Esophagus squamous epithelium (tissue), 4 donors: ENCODE data around the gene SUCLG2.

Experiments
- POLR2A ChIP-seq, 4 donors: fragments of 450-650 bp; IDR thresholded peaks; one replicate each; pipeline ENCODE4 v1.6.1; 2017; ENCODE audit warnings: antibody characterized with exemption in 4 of 4, mild to moderate bottlenecking in 4 of 4, moderate library complexity in 3 of 4
- TF ChIP-seq, protein P1 (sequence below), 6 experiments: fragments of 450-650 bp in 4 of 6; fragments of 200-600 bp in 2 of 6; sonication (generic) in 2 of 6; IDR thresholded peaks; one replicate each; pipeline ENCODE4 v1.5.1; 2016 to 2019; ENCODE audit warnings: antibody characterized with exemption in 6 of 6, mild to moderate bottlenecking in 4 of 6, moderate library complexity in 4 of 6

GRCh38 chr3:67495751-67496150 is 158.7 kb downstream of the SUCLG2 start:
- TF ChIP-seq, protein P1, sequence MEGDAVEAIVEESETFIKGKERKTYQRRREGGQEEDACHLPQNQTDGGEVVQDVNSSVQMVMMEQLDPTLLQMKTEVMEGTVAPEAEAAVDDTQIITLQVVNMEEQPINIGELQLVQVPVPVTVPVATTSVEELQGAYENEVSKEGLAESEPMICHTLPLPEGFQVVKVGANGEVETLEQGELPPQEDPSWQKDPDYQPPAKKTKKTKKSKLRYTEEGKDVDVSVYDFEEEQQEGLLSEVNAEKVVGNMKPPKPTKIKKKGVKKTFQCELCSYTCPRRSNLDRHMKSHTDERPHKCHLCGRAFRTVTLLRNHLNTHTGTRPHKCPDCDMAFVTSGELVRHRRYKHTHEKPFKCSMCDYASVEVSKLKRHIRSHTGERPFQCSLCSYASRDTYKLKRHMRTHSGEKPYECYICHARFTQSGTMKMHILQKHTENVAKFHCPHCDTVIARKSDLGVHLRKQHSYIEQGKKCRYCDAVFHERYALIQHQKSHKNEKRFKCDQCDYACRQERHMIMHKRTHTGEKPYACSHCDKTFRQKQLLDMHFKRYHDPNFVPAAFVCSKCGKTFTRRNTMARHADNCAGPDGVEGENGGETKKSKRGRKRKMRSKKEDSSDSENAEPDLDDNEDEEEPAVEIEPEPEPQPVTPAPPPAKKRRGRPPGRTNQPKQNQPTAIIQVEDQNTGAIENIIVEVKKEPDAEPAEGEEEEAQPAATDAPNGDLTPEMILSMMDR (IDR thresholded peaks at IDR 0.05): no peak
- no peak for TF ChIP-seq POLR2A (IDR thresholded peaks at IDR 0.05)
